Measurements from ENCODE around the gene HDAC10. TPM values are rescaled to one million over a fixed set of nuclear protein-coding genes. Genes with fewer than 3 reads are reported as not detected.

The HDAC10 gene
- total RNA-seq, 1 experiment from 2014 or later = 45.0 TPM

DNA sequence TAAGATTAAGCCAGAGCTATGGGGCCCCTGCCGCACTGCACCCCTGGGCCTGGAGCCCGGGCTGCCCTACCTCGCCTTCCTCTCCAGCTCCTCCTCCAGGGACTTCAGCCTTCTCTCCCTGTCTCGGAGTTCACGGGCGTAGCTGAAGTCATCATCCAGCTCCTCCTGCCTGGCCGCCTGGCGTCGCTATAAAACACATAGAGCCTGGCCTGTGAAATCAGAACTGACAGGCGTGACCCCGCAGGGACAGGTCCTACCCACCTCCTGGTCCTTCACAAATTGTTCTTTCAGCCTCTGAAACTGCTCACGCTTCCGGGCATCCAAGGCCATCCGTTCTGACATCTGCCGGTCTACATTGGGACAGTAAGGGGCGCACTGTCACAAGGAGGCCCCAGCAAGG lies 27.0 kb downstream of the HDAC10 start:
- no peak overlapping the region for H3K4me3 Mint-ChIP-seq
- Histone ChIP-seq H3K27ac (ENCODE audit: insufficient read length, low read depth, low read length) (no peak overlapping the region), H3K4me2 (ENCODE audit: insufficient read depth, insufficient read length, low read length) (no peak overlapping the region), H4K5ac (ENCODE audit: insufficient read length, low read depth, low read length) (no peak overlapping the region), H3K9me3 (ENCODE audit: control insufficient read depth, low read depth, low read length) (no peaks in the 10 kb centered on the region), H2AK5ac (ENCODE audit: insufficient read length, low read length) (no peak overlapping the region), H3K79me1 (ENCODE audit: insufficient read depth, low read depth, low read length, poor library complexity, severe bottlenecking) (no peaks in the 10 kb centered on the region), H3K79me2 (ENCODE audit: insufficient read depth, low read length) (no peaks in the 10 kb centered on the region), H2AFZ (ENCODE audit: low read length) (no peak overlapping the region), H2BK120ac (ENCODE audit: low read depth, low read length, poor library complexity, severe bottlenecking) (no peak overlapping the region), H4K20me1 (ENCODE audit: control insufficient read depth, insufficient read depth, insufficient read length) (peaks cover under 1% of the 10 kb centered on the region), H3T11ph (ENCODE audit: low read length) (no peak overlapping the region), H4K8ac (replicated peaks; ENCODE audit: insufficient read length, low read depth, low read length) (no peak overlapping the region), H3K27me3 (ENCODE audit: insufficient read depth, low read length) (no peaks in the 10 kb centered on the region), H3K4ac (ENCODE audit: low read depth, low read length) (no peak overlapping the region), H3K14ac (ENCODE audit: insufficient read depth, low read length) (no peak overlapping the region), H2BK20ac (ENCODE audit: low read depth, low read length, poor library complexity, severe bottlenecking) (no peak overlapping the region), H3K9ac (ENCODE audit: extremely low read depth, insufficient read length, low read length) (no peak overlapping the region), H3K23ac (ENCODE audit: insufficient read length, low read depth, low read length) (no peak overlapping the region), H3K18ac (ENCODE audit: insufficient read length, low read depth, low read length) (no peak overlapping the region), H3K23me2 (ENCODE audit: insufficient read length, low read depth, low read length, poor library complexity, severe bottlenecking) (no peaks in the 10 kb centered on the region), H2BK15ac (ENCODE audit: low read depth, low read length) (no peak overlapping the region), H3K4me1 (ENCODE audit: insufficient read depth, low read length) (no peaks in the 10 kb centered on the region), H3K56ac (ENCODE audit: insufficient read length, low read depth, low read length) (no peak overlapping the region), H4K91ac (ENCODE audit: insufficient read length, low read depth, low read length) (no peak overlapping the region), H2BK12ac (ENCODE audit: insufficient read length, low read depth, low read length) (no peak overlapping the region), H2BK5ac (ENCODE audit: insufficient read length, low read length) (no peak overlapping the region)
- peaks cover 5% of the 10 kb centered on the region in 2 experiments for H3K4me1 Mint-ChIP-seq
- DNase-seq = no peak
- WGBS (ENCODE audit: extremely low coverage, insufficient read length, low lambda C conversion rate) = no CpG with 5 or more reads among the region's 16 CpGs
- TF ChIP-seq, protein P1, sequence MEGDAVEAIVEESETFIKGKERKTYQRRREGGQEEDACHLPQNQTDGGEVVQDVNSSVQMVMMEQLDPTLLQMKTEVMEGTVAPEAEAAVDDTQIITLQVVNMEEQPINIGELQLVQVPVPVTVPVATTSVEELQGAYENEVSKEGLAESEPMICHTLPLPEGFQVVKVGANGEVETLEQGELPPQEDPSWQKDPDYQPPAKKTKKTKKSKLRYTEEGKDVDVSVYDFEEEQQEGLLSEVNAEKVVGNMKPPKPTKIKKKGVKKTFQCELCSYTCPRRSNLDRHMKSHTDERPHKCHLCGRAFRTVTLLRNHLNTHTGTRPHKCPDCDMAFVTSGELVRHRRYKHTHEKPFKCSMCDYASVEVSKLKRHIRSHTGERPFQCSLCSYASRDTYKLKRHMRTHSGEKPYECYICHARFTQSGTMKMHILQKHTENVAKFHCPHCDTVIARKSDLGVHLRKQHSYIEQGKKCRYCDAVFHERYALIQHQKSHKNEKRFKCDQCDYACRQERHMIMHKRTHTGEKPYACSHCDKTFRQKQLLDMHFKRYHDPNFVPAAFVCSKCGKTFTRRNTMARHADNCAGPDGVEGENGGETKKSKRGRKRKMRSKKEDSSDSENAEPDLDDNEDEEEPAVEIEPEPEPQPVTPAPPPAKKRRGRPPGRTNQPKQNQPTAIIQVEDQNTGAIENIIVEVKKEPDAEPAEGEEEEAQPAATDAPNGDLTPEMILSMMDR (conservative IDR thresholded peaks at IDR 0.05) = no peak
- H3K36me3 Mint-ChIP-seq (ENCODE audit: insufficient read depth in 1 of 3, low read depth in 3 of 3) = peaks cover 14 to 56% (median 41%) of the 10 kb centered on the region in 3 experiments
- no peak overlapping the region for H3K27ac Mint-ChIP-seq
- peaks cover 0 to 2% of the 10 kb centered on the region in 2 experiments; a peak in 1 of 5 replicates for H3K9me3 Mint-ChIP-seq
- H3K27me3 Mint-ChIP-seq (ENCODE audit: low read depth) = no peaks in the 10 kb centered on the region

Measured in H9 (cell line).